Measurements from ENCODE around the gene TLR6. TPM values are rescaled to one million over a fixed set of nuclear protein-coding genes. Genes with fewer than 3 reads are reported as not detected.

The TLR6 gene
- total RNA-seq, 1 experiment from 2014 or later: 4.8 TPM

DNA sequence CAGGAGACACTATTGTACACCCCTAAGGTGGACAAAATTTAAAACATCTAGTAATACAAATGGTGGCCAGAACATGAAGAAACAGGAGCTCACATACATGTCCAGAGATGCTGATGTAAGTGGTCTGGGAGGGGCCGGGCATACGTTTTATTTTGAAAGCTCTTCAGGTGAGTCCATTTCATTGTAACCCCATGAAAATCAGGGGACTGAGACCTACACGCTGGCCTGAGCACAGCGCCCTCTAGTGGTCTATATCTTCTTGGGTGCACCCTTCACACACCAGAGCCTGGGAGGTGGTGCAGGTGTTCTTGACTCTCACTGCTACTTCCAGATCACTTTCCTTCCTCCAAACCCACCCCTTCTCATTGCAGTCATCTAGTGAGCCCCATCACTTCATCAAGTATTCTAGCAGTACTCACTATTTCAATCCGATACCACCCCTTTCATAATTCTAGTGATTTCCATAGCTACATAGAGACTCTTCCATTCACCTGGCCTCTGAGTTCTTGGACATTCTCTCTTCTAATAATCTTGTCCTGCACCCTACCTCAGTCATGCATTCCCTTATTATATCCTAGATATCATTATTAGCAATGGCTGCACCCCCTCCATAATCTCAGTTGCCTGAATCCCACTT is 4.3 kb upstream of the TLR6 start:
- TF ChIP-seq SRF (IDR thresholded peaks at IDR 0.05; ENCODE audit: low read depth) (no peak; the same call in 1 of the 2 replicates), CTCF (IDR thresholded peaks at IDR 0.05 in 2 of 3, conservative IDR thresholded peaks at IDR 0.05 in 1 of 3; ENCODE audit: borderline replicate concordance in 1 of 3, insufficient read depth in 1 of 3, low read depth in 2 of 3, low read length in 2 of 3) (peak; percentile 43 to 94 (median 89); a peak in 5 of 6 replicates), RAD21 (IDR thresholded peaks at IDR 0.05; ENCODE audit: low read depth) (peak; percentile 43)
- peaks cover 19 to 50% of the 10 kb centered on the region in 2 experiments for H3K4me1 ChIP-seq (ENCODE audit: control insufficient read depth in 1 of 2, insufficient read depth in 2 of 2, low read length in 2 of 2)

GRCh38 chr4:38859501-38859900 is 2.9 kb upstream of the TLR6 start:
- no peaks in the 10 kb centered on the region for H3K36me3 ChIP-seq (ENCODE audit: control insufficient read depth in 1 of 2, insufficient read depth in 2 of 2, low read length in 2 of 2)
- H2AFZ ChIP-seq (ENCODE audit: low read depth, low read length, poor library complexity, severe bottlenecking): peak overlapping the region; percentile 82
- no peak overlapping the region for H3K4me2 ChIP-seq (ENCODE audit: low read length)
- no peaks in the 10 kb centered on the region for H3K9me2 ChIP-seq (ENCODE audit: insufficient read depth)
- intact Hi-C loops (cut with micrococcal nuclease): loop anchor here (5.0 to 10.0 kb wide), 3 partner anchors 677 to 797 kb away; no protein-coding TSS in a partner anchor
- no peak overlapping the region for H3K27ac ChIP-seq (ENCODE audit: low read depth, low read length)
- POLR2A ChIA-PET: interaction anchor here (1.5 kb wide), 1 partner anchor 100 kb away, joined by 4 read pairs; no protein-coding TSS in a partner anchor
- H3K79me2 ChIP-seq (ENCODE audit: insufficient read depth, low read length): no peaks in the 10 kb centered on the region
- H3K4me3 ChIP-seq (replicated peaks in 1 of 2; ENCODE audit: low read depth in 1 of 2, low read length in 2 of 2): no peak overlapping the region
- no peak overlapping the region for H3K9ac ChIP-seq (ENCODE audit: low read length)
- H3K4me1 ChIP-seq (ENCODE audit: control insufficient read depth in 1 of 2, insufficient read depth in 2 of 2, low read length in 2 of 2): peaks cover 19 to 49% of the 10 kb centered on the region in 2 experiments
- H3K9me3 ChIP-seq (ENCODE audit: control insufficient read depth in 1 of 2, insufficient read depth in 1 of 2, low read depth in 1 of 2, low read length in 2 of 2): no peaks in the 10 kb centered on the region
- RAD21 ChIA-PET (ENCODE audit: low non-redundant PET in 1 of 2, low total read pairs in 2 of 2, uncharacterized antibody in 2 of 2, unreplicated experiment in 2 of 2): no interaction called here
- H4K20me1 ChIP-seq (ENCODE audit: insufficient read depth): no peaks in the 10 kb centered on the region
- no peaks in the 10 kb centered on the region for H3K27me3 ChIP-seq (ENCODE audit: insufficient read depth, low read length)
- no peak for DNase-seq (ENCODE audit: low read depth, low spot score)
- no peak for ATAC-seq
- CTCF ChIA-PET: interaction anchor here (1.5 to 2.5 kb wide), 2 partner anchors 95 to 100 kb away, joined by 3 to 32 read pairs; no protein-coding TSS in a partner anchor
- no TSS peak for BruUV-seq (replicated peaks)
- TF ChIP-seq SP1 (IDR thresholded peaks at IDR 0.05; ENCODE audit: low read depth) (no peak), CTCF (IDR thresholded peaks at IDR 0.05 in 2 of 3, conservative IDR thresholded peaks at IDR 0.05 in 1 of 3; ENCODE audit: borderline replicate concordance in 1 of 3, insufficient read depth in 1 of 3, low read depth in 2 of 3, low read length in 2 of 3) (no peak), ELF1 (IDR thresholded peaks at IDR 0.05; ENCODE audit: borderline replicate concordance, low read depth) (no peak), POLR2A (IDR thresholded peaks at IDR 0.05; ENCODE audit: borderline replicate concordance, extremely low read depth, insufficient read depth, insufficient read length) (no peak), EZH2phosphoT487 (IDR thresholded peaks at IDR 0.05; ENCODE audit: borderline replicate concordance) (no peak), JUND (IDR thresholded peaks at IDR 0.05) (no peak), ZNF274 (IDR thresholded peaks at IDR 0.05; ENCODE audit: low read depth, low read length) (no peak), ZBTB33 (IDR thresholded peaks at IDR 0.05; ENCODE audit: extremely low read depth, insufficient replicate concordance, low read length) (no peak), EGR1 (IDR thresholded peaks at IDR 0.05; ENCODE audit: low read depth) (no peak), SIN3A (IDR thresholded peaks at IDR 0.05; ENCODE audit: low read depth) (no peak)

More for the DNA sequence above, 4.3 kb upstream of the TLR6 start:
- DNase-seq (ENCODE audit: low read depth, low spot score) (peak; percentile 74), ATAC-seq (peak; percentile 74)
- ChIA-PET POLR2A (no interaction called here), CTCF (interaction anchor here (0.5 to 2.5 kb wide), 24 partner anchors 10 to 701 kb away, joined by 3 to 32 read pairs (median 4); partner anchors contain the start of gene TLR1), RAD21 (ENCODE audit: low non-redundant PET in 1 of 2, low total read pairs in 2 of 2, uncharacterized antibody in 2 of 2, unreplicated experiment in 2 of 2) (interaction anchor here (0.7 to 1.3 kb wide), 2 partner anchors 100 to 101 kb away, joined by 3 to 4 read pairs; no protein-coding TSS in a partner anchor)
- BruUV-seq (replicated peaks): no TSS peak
- Histone ChIP-seq H3K9me3 (ENCODE audit: control insufficient read depth in 1 of 2, insufficient read depth in 1 of 2, low read depth in 1 of 2, low read length in 2 of 2) (no peaks in the 10 kb centered on the region), H3K79me2 (ENCODE audit: insufficient read depth, low read length) (no peaks in the 10 kb centered on the region), H3K4me3 (replicated peaks in 1 of 2; ENCODE audit: low read depth in 1 of 2, low read length in 2 of 2) (no peak overlapping the region), H3K36me3 (ENCODE audit: control insufficient read depth in 1 of 2, insufficient read depth in 2 of 2, low read length in 2 of 2) (no peaks in the 10 kb centered on the region), H3K4me2 (ENCODE audit: low read length) (peak overlapping the region; percentile 37; the same call in 1 of the 2 replicates), H3K27ac (ENCODE audit: low read depth, low read length) (no peak overlapping the region), H3K27me3 (ENCODE audit: insufficient read depth, low read length) (no peaks in the 10 kb centered on the region), H4K20me1 (ENCODE audit: insufficient read depth) (no peaks in the 10 kb centered on the region), H3K9me2 (ENCODE audit: insufficient read depth) (no peaks in the 10 kb centered on the region), H3K9ac (ENCODE audit: low read length) (no peak overlapping the region), H2AFZ (ENCODE audit: low read depth, low read length, poor library complexity, severe bottlenecking) (peak overlapping the region; percentile 93)
- intact Hi-C loops (cut with micrococcal nuclease): no loop called here
